ENCODE results near the gene ALDH3A1.

ALDH3A1 gene

DNA sequence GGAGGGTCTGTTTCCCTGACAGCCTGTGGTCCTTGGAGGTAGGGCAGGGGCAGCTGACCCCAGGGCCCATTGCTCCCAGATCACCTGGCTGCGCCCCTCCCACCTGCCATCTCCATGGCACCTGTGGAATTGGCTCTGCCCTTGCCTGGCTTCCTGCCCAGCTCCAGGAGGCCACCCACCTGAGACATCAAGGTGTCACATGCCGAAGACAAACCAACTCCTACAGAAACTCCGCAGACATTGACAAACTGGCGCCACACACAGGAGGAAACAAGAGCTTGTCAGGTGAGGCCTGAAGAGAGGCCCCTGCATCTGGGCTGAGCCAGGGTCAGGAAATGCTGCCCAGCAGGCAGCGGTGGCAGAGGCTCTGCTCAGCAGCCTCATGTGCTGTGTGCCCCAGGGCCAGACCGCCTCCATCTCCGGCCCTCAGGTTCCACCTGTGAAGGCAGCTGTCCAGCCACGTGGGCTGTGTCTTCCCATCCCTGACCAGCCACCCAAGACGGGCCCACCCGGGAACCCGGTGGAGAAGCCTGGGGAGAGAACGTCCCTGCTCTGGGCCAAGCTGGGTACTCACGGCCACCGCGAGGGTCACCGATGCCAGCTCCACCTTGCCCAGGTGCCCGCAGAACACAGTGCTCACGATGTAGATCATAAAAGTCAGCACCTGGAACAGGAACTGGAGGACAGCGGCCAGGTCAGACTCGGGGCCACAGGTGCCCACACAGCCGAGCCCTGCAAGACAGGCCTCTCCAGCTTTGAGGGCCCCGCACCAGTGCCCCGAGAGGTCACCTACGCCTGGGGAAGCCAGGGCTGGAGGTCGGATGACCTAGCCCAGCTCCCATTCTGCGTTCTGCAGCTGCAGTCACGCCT, 33.3 kb downstream of the ALDH3A1 start:
- no peak for TF ChIP-seq CTCF (conservative IDR thresholded peaks at IDR 0.05; ENCODE audit: low read depth, low read length)
- Histone ChIP-seq H3K4me3 (IDR thresholded peaks at IDR 0.05; ENCODE audit: insufficient read depth, low read depth, low read length) (no peak overlapping the region), H3K79me2 (ENCODE audit: insufficient read depth, low read depth) (no peaks in the 10 kb centered on the region), H2AFZ (ENCODE audit: low read depth) (no peak overlapping the region), H3K36me3 (ENCODE audit: insufficient read depth) (no peaks in the 10 kb centered on the region), H3K27ac (no peak overlapping the region), H4K20me1 (ENCODE audit: insufficient read depth) (no peaks in the 10 kb centered on the region), H3K9ac (no peak overlapping the region), H3K4me2 (no peak overlapping the region), H3K27me3 (ENCODE audit: insufficient read depth, low read depth) (no peaks in the 10 kb centered on the region), H3K4me1 (ENCODE audit: low read depth, poor library complexity, severe bottlenecking) (no peaks in the 10 kb centered on the region)

DNA sequence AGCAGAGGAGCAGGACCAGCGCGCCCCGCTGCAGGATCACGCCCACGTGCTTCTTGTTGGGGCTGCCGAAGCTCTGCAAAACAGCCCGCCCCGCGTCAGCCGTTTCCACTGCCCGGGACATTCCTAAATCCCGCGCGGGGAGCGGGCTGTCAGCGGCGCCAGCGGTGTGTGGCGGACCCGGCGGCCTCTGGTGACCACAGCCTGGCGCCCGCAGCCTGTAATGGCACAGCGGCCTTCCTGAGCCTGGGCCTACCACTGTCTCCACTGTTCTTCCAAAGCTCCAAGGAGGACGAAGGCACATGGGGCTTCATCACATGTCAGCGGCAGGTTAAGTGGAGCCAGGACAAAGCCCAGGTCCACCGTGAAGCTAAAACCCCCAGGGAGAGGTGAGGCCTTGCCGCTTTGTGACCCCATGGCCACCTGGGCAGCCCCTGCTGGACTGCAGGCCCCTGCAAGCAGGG, 34.2 kb downstream of the ALDH3A1 start:
- TF ChIP-seq CTCF (conservative IDR thresholded peaks at IDR 0.05; ENCODE audit: low read depth, low read length), result no peak
- no peaks in the 10 kb centered on the region for H3K27me3 ChIP-seq (ENCODE audit: insufficient read depth, low read depth)
- no peak overlapping the region for H3K4me2 ChIP-seq
- no peak overlapping the region for H3K9ac ChIP-seq
- no peaks in the 10 kb centered on the region for H4K20me1 ChIP-seq (ENCODE audit: insufficient read depth)
- no peaks in the 10 kb centered on the region for H3K4me1 ChIP-seq (ENCODE audit: low read depth, poor library complexity, severe bottlenecking)
- no peaks in the 10 kb centered on the region for H3K36me3 ChIP-seq (ENCODE audit: insufficient read depth)
- no peak overlapping the region for H3K4me3 ChIP-seq (IDR thresholded peaks at IDR 0.05; ENCODE audit: insufficient read depth, low read depth, low read length)
- no peak overlapping the region for H3K27ac ChIP-seq
- H3K79me2 ChIP-seq (ENCODE audit: insufficient read depth, low read depth), result no peaks in the 10 kb centered on the region
- H2AFZ ChIP-seq (ENCODE audit: low read depth), result no peak overlapping the region

DNA sequence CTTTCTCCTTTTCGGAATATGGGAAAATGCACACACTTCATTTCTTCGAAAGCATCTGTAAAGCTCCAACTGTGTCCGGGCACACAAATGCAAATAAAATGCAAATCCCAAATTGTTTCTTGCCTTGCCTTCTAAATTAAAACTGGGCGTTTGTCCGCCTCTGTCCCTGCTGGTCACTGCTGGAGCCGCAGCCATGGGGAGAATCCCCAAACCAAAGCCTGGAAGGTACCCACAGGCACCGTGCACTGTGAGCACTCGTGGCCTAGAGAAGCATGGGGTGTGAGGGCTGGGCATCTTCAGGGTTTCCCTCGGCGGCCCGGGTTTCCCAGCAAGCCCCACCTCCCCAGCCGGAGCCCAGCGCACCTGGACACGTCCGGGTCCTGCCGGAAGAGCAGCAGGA, 34.6 kb downstream of the ALDH3A1 start:
- Histone ChIP-seq H3K27me3 (ENCODE audit: insufficient read depth, low read depth) (no peaks in the 10 kb centered on the region), H3K4me3 (IDR thresholded peaks at IDR 0.05; ENCODE audit: insufficient read depth, low read depth, low read length) (no peak overlapping the region), H3K4me1 (ENCODE audit: low read depth, poor library complexity, severe bottlenecking) (no peaks in the 10 kb centered on the region), H3K9ac (no peak overlapping the region), H3K36me3 (ENCODE audit: insufficient read depth) (no peaks in the 10 kb centered on the region), H3K4me2 (no peak overlapping the region), H3K79me2 (ENCODE audit: insufficient read depth, low read depth) (no peaks in the 10 kb centered on the region), H2AFZ (ENCODE audit: low read depth) (no peak overlapping the region), H3K27ac (no peak overlapping the region), H4K20me1 (ENCODE audit: insufficient read depth) (no peaks in the 10 kb centered on the region)
- TF ChIP-seq CTCF (conservative IDR thresholded peaks at IDR 0.05; ENCODE audit: low read depth, low read length), result no peak

DNA sequence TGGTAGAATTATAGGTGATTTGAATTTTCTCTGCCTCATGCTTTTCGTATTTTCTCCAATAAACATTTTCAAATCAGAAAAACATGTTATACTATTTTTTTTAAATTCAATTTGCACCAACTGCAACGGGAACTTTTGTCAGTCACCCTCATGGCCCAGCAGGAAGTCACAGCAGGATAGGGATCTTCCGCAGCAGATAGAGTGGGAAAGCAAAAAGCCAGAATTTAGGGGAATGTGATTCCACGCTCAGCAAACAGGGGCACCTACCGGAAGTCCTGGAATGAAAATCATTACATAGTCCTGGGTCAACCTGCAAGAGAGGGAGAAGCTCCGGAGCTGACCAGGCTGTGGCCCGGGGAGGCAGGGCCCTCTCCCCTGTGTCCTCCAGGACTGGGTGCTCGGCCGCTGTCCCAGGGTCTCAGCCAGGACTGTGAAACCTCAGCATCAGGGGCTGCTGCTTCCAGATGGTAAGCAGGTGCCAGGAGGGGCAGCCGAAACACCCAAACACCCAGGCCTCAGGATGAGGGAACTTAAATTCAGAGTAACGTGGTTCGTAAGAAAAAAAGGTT, 35.6 kb downstream of the ALDH3A1 start:
- no peak for TF ChIP-seq CTCF (conservative IDR thresholded peaks at IDR 0.05; ENCODE audit: low read depth, low read length)
- H3K27me3 ChIP-seq (ENCODE audit: insufficient read depth, low read depth), result no peaks in the 10 kb centered on the region
- no peaks in the 10 kb centered on the region for H3K79me2 ChIP-seq (ENCODE audit: insufficient read depth, low read depth)
- no peaks in the 10 kb centered on the region for H3K36me3 ChIP-seq (ENCODE audit: insufficient read depth)
- no peak overlapping the region for H3K4me2 ChIP-seq
- no peak overlapping the region for H2AFZ ChIP-seq (ENCODE audit: low read depth)
- no peak overlapping the region for H3K4me3 ChIP-seq (IDR thresholded peaks at IDR 0.05; ENCODE audit: insufficient read depth, low read depth, low read length)
- no peaks in the 10 kb centered on the region for H4K20me1 ChIP-seq (ENCODE audit: insufficient read depth)
- H3K27ac ChIP-seq, result no peak overlapping the region
- H3K4me1 ChIP-seq (ENCODE audit: low read depth, poor library complexity, severe bottlenecking), result no peaks in the 10 kb centered on the region
- H3K9ac ChIP-seq, result no peak overlapping the region
